NCI-H2081 (cell line): ENCODE measurements around the gene DRGX.
A peak's percentile ranks its signal among the peaks of the same experiment; 100 is the strongest.

ENCODE experiments used
- DNase-seq, 2 experiments: peaks; one replicate each; lab custom pipeline; 2025; lab: John Stamatoyannopoulos, UW

Gene DRGX

DNA sequence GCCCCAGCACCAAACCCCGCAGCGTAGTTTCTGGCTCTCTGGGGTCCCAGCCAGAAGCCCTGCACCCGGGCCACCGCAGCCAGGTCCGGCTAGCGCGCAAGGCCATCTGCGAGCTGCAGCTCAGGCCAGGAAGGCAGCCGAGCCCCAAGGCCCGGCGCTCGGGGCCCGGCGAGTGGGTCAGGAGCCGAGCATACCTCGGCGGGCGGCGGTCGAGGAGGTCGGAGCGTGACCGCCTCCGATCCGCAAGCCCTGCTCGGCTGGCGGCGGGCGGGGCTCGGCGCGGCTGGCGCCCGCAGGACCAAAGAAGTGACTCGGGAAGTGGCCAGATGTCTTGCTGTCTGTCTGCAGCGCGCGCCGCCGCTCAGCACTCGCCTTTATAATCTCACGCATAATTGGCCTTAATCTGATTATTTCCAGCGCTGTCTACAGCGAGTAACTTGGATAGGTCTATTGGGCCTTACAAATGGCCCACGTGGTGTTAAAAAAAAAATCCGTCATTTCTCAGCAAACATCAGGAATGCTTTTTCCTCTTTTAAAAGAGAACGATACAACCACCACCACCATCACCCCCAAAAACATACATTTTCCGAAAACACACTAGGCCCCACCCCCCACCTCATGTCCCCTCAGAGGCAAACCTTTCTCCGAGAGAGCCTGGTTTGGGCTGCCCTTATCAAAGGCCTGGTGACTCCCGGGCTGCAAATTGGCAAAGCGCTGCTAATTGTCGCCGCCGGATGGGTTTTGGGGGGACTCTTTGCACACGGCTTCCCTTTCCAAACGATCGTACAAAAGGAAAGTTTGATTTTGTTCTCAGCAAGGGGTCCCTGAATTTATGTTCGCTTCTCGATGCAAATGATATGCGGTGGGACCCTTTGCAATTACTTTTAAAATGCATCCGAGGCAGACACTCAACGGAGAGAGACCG is at the start of gene DRGX:
DRGX (minus strand) TSS at position 349 of the 925 bp plus-strand sequence. CDS start 649 bp downstream, outside the sequence.
- no peak for DNase-seq

DNA sequence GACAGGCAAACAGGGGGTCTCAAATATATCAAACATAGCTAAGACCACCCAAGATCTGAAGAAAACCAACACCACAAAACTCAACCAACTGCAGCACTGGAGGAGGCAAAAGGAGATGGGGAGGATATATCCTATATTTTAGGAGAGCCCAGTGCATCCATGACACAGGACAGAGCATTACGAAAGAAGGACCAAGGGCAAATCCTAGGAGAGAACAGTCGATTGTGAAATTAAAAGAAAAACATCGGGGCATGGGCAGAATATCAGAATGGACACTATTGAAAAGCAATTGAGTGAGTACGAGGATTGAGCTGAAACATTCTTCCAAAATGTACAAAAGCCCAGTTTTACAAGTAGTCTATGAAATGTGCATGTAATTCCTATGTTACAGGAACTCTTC is 48.5 kb upstream of the DRGX start:
- DNase-seq: no peak

DNA sequence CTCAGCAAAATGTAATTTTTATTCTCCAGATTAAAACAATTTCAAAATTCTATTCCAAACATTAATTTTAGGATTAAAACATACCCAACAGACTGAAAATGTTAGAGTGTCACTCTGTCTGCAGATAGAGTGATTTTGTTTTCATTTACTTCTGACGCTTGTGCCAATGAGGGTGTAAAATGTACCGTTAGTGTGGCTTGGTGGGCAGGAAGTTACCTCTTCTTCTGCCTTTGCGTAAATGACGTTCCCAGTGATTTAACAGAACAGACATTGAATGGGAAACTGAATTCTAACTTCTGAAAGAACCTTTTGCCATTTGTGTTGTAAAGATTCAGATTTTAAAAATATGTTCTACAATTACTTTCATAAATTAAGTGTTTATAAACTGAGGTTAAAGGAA is 47.0 kb upstream of the DRGX start:
- DNase-seq: no peak

DNA sequence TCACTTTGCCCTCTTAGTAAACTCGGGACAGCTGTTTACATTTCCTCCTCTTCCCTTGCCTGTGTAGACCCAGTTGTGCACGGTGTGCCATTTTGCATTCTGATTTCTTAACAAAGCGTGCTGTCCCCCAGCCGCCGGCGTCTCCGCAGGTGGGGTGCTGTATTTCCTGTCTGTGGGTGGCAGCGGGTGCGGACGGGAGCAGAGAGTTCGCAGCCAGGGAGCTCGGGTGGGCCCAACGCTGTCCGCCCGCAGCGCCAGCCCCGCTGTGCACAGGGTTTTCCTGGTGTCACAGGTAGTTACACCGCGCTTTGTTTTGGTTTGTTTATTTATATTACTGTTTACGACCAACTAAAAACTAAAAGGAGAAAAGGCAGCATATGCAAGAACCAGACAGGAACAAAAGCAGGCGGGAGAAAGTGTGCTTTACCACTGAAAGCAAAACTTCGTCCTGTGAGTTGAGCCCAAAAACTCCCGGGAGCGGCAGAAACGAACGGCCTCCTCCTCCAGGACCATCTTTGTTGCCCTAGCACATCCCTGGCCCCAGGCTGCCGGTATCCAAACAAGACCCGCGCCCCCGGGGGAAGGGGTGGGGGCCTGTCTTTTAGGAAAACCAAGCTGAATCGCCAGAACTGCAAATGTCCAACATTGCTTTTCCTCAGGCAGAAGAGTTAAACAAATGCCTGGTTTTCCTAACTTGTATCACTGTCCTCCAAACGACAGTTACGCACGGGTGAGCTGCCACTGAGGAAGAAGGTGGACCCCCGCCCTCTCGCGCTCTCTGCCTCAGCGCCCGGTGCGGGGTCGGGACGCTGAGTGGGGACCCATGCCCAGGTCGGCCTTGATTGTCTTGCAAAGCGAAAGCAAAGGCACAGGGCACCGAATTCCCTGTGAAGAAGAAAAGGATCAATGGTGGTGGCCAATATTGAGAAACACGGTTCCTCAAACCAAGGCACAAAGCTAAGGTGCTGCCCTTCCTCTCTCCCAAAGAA is 45.9 kb upstream of the DRGX start:
- no peak for DNase-seq

DNA sequence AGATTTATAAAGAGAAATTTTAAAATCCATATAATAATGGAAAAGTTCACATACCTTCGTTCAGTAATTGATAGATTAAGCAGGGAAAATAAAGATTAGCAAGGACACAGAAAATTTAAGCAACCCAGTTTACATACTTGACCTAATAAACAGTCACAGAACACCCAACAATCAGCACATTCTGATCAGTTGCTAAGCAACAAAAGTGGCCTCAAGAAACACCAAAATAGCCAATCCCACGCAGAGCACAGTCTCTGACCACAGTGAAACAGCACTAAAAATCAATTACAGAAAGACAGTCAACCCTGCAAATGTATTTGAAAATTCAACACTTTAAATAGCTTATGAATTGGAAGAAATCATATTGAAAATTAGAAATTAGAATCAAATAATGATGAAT is 39.3 kb upstream of the DRGX start:
- DNase-seq: no peak

- no peak for DNase-seq
Measured at GRCh38 chr10:49433069-49433468, 37.2 kb upstream of the DRGX start.

DNA sequence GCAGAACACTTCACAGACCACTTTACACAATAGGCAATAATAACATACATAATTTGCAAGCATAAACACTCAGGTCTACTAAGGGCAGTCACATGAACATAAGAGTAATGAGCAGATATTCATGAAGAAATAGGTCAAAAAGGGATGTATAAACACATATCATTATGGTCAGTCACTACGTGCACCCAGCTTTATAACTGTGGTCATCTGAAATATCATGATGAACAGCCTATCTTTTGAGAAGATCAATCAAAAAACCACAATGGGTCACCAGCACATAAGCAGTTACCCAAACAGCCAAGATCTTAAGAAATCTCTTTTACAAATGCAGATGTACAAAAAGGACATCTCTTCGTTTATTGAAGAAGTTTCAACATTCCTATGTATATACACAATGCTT is 35.5 kb upstream of the DRGX start:
- no peak for DNase-seq

- no peak for DNase-seq
Measured at GRCh38 chr10:49429458-49429857, 33.6 kb upstream of the DRGX start.

DNA sequence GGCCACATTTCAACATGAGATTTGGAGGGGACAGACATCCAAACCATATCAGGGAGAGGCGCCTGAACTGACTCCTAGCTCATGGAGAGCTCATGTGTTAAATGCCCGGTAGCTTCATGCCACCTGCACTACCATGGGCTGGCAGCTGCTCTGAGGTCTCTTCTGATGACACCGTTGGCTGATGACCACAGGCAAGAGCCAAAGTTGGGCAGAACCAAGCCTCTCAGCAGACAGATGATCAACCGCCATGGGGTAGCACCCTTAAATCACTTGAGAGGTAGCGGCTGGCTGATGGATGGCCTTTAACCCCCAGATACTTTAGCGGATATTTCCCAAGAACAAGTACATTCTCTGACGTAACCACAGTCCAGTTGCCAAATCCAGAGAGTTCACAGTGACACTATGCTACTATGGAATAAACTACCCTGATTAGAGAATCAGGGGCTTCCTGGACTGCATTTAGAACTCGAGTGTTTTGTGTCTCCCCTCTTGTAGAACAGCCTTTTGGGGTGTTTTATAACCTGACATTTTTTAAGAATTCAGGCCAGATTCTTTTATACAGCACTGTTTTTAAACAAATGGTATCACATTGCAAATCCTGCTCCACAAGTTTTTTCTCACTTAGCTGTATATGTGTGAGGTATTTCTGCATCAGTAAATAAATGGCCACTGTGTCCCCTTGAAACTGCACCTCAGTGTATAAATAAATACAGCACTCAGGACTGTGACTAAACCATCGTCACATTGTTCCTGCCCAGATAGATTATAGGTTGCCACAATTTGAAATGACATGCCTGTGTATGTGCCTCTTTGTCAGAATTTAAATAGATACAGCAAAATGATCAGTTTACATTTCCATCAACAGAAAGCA is 30.8 kb upstream of the DRGX start:
- no peak for DNase-seq

DNA sequence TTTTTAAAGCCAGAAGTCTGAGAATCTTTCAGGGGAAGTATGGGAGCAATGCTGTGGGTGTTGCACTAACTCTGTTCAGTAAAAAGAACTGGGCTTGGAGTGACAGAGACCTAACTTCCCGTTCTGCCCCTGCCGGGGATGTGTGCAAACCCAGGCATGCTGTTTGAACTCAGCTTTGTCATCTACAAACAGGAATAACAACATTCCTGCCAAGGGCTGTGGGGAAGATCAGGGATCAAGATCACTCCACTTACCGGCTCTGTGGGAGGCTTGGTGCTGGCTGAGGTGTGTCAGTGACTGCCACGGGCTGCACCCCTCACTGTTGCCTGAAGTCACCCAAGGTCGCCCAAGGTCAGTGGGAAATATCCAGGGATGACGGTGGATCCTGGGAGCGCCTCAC is 23.1 kb upstream of the DRGX start:
- no peak for DNase-seq

GRCh38 chr10:49418328-49418727 is 22.4 kb upstream of the DRGX start:
- DNase-seq: no peak

DNA sequence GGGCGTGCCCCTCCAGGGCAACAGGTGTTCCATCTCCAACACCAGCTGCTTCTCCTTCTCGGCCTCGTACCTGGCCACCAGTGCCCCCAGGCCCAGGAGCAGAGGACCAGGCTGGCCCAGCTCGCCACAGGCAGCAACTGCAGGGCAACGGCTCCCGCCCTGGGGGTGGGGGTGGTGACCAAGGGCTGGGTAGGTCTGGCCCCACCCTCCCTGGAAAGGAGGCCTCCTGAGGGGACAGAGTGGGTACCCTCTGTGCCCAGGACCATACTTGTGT is 22.1 kb upstream of the DRGX start:
- DNase-seq: no peak

GRCh38 chr10:49417311-49418052 is 21.6 kb upstream of the DRGX start:
- DNase-seq: no peak

- no peak for DNase-seq
Measured at GRCh38 chr10:49415846-49416245, 20.0 kb upstream of the DRGX start.

DNA sequence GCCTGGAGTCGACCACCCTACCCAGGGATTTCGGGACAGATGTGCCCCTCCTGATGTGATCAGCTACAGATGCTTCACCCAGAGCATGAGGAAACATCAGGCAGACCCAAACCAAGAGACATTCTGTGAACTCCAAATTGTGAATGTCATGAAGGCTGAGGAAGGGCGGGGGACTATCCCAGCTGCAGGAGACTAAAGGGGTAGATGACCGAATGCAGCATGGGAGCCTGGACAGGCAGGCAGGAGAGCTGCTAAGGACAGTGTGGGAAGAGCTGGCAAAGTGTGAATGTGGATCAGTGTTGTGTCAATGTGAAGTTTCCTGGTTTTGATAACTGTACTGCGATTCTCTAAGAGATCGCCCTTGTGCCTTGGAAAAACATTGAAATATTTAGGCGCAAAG is 19.2 kb upstream of the DRGX start:
- no peak for DNase-seq

- no peak for DNase-seq
Measured at GRCh38 chr10:49414496-49414895, 18.6 kb upstream of the DRGX start.

GRCh38 chr10:49412571-49412970 is 16.7 kb upstream of the DRGX start:
- DNase-seq: no peak

GRCh38 chr10:49410365-49411074 is 14.6 kb upstream of the DRGX start:
- DNase-seq: no peak

GRCh38 chr10:49409755-49410154 is 13.9 kb upstream of the DRGX start:
- DNase-seq: no peak

- DNase-seq: peak in 1 of 2 experiments; percentile 51
Measured at GRCh38 chr10:49408519-49409306, 12.8 kb upstream of the DRGX start.
